HG02798 (cell line): ENCODE data around the gene E2F1.
A peak's percentile ranks its signal among the peaks of the same experiment; 100 is the strongest.

Experiments
- ATAC-seq: cut with Tn5 transposase; IDR thresholded peaks from one replicate; pipeline ENCODE4 v1.9.1; 2021; ENCODE audit warnings: mild to moderate bottlenecking; ENCODE audit not compliant: unreplicated experiment, poor library complexity

Gene E2F1

DNA sequence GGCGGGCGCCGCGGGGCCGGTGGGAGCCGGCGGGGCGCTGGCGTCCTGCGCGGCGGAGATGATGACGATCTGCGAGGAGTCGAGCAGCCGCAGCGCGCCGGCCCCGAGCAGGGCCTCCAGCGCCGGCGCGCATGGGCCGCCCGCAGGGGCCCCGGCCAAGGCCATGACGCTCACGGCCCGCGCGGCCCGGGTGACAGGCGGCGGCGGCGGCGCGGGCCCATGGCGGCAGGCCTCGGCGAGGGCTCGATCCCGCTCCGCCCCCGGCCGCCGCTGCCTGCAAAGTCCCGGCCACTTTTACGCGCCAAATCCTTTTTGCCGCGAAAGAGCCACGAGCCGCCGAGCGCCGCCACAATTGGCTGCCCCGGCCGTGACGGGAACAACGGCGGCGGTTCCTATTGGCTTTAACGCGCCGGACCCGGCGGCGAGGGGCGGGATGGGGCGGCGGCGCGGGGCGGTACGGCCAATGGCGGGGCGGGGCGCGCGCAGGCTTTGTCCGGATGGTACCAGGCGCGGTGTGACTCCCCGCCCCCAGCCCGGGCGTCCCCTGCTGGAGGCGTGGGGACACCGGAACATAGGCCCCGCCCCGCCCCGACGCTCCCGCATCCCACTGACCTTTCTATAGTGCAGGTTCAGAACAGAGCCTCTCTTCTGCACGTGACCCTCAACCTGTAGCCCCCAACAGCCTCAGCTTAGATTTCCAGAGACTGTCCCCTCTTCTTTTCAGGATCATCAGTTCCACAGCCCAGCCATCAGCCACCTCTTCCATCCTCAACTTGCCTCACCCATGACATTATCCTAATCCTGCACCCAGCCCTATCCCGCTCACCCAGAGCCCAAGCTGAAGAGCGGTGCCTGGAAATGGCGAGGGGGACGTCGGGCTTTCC is at the start of gene E2F1:
E2F1 (minus strand) TSS at position 286 of the 884 bp plus-strand sequence; CDS start at position 165, 121 bp downstream.
- ATAC-seq: peak; percentile 89

- no peak for ATAC-seq
Observed at GRCh38 chr20:33733654-33734576, 47.7 kb upstream of the E2F1 start.

GRCh38 chr20:33732166-33732970 is 46.2 kb upstream of the E2F1 start:
- ATAC-seq: peak; percentile 47

DNA sequence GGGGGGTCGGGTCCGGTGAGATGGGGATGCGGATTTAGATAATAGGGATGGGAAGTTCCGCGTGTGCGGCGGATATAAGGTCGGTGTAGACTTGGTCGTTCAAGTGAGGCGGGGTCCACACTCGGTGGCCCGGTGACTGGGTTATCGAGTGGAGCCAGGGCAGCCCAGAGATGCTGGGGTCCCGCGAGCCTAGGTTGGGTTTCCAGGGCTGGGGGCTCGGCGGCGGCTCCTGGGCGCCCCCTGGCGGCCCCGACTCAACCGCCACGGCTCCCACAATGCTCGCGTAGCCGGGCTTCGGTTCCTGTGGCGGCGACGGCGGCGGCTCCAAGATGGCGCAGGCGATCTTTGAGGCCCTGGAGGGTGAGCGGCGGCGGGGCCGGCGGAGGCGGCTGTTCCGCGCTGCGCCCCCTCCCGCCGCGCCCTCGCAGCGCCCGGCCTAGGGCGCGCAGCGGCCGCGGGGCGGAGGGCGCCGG is 45.5 kb upstream of the E2F1 start, which contains the start of gene ZNF341:
ZNF341 (plus strand) TSS at position 304 of the 473 bp plus-strand sequence; CDS start at position 330, 26 bp downstream.
- peak; percentile 86 for ATAC-seq

GRCh38 chr20:33730946-33731692 is 44.9 kb upstream of the E2F1 start:
- ATAC-seq: no peak

GRCh38 chr20:33729101-33729500 is 42.9 kb upstream of the E2F1 start:
- ATAC-seq: no peak

GRCh38 chr20:33728463-33728862 is 42.3 kb upstream of the E2F1 start:
- no peak for ATAC-seq

- ATAC-seq: no peak
Observed at GRCh38 chr20:33727806-33728205, 41.6 kb upstream of the E2F1 start.

DNA sequence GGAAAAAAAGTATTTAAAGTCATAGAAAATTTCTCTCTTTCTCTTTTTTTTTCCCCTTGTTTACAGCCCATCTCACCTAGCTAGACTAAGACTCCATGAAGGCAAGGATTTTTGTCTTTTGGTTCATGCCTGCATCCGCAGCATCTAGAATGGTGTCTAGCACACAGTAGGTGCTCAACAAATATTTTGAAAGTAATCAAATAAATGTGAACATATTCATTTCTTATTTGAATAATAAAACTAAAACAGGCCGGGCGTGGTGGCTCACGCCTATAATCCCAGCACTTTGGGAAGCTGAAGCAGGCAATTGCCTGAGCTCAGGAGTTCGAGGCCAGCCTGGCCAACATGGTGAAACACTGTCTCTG is 40.9 kb upstream of the E2F1 start:
- no peak for ATAC-seq

- no peak for ATAC-seq
Observed at GRCh38 chr20:33725607-33726264, 39.6 kb upstream of the E2F1 start.

GRCh38 chr20:33724439-33725094 is 38.4 kb upstream of the E2F1 start:
- no peak for ATAC-seq

GRCh38 chr20:33721391-33722140 is 35.4 kb upstream of the E2F1 start:
- no peak for ATAC-seq

DNA sequence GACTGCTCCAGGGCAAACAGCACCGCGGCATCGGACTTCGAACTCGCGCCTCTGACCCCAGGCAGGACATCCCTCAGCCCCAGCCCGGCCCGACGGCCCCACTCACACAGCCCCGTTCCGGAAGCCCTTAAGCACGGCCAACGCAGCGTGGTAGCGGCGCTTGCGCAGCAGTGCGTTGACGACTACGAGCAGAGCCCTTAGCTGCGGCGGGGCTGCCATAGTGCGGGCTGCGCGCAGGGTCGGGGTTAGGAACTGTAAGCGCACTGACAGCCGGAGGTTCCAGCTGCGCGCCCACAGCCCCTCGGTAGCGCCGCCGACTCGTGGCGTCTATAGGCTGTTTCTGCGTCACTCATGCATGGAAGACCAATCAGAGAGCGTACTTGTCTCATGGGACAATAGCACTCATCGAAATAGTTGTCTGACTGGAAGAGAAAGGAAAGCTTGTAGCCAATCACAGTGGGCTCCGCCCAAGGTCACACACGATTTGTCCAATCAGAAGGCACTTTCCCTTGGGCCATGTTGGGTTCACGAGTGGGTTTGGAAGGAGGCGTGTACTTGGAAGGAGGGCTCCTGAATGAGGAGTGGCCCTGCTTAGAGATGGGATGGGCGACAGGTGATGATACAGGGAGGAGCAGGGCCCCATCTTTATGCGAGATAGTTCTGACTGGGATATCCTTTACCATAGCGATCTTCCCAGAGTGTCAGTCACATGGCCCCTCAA is 34.0 kb upstream of the E2F1 start, which contains the start of gene PXMP4:
PXMP4 (minus strand) TSS at position 322 of the 721 bp plus-strand sequence; CDS start at position 219, 103 bp downstream.
- ATAC-seq: peak; percentile 98

DNA sequence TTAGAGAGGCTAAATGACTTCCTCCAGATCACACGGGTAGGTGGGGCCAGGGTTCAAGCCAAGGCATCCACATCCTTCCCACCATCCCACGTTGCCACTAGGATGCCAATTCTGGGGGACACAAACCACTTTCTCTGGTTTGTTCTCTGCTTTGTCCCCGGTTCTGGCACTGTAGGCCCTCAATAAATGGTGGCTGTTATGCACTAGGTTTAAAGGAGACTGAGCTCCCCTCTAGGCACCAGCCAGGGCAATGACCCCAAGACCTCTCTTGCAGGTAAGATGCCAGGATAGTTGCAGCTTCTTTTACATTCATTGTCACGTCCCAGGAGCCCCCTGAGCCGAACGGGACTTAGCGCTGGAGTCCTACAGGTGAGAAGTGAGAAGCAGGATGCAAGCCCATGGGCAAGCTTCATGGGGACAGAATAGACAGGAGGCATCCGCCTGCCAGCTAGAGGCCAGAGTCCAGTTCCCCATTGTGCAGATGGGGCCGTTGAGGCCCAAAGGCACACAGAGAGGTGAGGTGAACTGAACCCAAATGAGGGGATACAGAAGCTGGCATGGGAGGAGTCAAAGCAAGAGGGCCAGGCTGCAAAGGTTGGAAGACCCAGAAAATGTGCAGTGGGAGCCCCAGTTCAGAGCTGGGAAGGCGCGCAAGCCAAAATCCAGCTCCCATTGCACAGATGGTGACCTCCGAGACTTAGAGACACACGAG is 33.2 kb upstream of the E2F1 start:
- ATAC-seq: no peak

DNA sequence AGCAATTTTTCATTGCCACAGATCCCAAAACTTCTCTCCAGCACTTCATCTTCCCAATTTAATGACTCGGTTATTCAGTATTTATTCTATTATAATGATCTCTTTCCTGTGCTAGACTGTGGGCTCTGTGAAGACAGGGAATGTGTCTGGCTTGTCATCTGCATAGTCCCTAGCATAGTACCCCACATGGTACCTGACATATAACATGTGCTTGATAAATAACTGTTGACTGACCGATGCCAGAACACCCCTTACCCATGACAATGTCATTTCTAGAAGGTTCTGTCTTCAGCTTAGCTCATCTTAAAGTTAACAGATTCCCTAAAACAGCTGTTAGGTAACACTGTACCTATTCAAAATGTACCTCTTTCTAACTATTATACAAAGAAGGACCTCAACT is 30.3 kb upstream of the E2F1 start:
- ATAC-seq: no peak

DNA sequence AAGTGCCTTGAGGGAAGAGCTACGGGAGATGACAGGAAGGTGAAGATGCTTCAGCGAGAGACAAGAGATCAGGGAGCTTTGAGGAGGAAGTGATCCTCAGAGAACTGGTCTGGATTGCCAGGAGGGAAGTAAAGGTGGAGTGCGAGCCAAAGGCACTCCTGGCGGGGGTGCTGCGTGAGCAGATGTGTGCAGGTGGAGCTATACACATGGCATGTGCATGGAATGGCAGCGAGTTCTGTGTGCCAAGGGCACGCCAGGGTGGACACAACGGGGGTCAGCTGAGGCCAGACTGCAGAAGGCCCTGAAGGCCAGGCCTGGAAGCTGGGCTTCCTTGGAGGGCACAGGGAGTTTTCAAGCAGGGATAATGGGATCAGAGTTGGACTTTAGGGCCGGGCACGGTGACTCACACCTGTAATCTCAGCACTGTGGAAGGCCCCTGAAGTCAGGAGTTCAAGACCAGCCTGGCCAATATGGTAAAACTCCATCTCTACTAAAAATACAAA is 27.7 kb upstream of the E2F1 start:
- ATAC-seq: no peak
